ENCODE measurements around the gene TMCO4. TPM values are rescaled to one million over a fixed set of nuclear protein-coding genes. Genes with fewer than 3 reads are reported as not detected.

Gene TMCO4
- total RNA-seq, 1 donor from 2014 or later = 1.8 TPM

- TF ChIP-seq CTCF (IDR thresholded peaks at IDR 0.05; ENCODE audit: insufficient read depth, low read depth, low read length) = no peak
- no peak for TF ChIP-seq EZH2 (IDR thresholded peaks at IDR 0.05; ENCODE audit: insufficient read depth, low read length)
- peaks cover 6% of the 10 kb centered on the region for H3K36me3 Mint-ChIP-seq (ENCODE audit: low read depth, unreplicated experiment)
- H3K4me1 Mint-ChIP-seq (ENCODE audit: low read depth, unreplicated experiment) = peaks cover 6% of the 10 kb centered on the region
- H2AFZ ChIP-seq (ENCODE audit: low read depth, low read length) = no peak overlapping the region
- H3K27me3 ChIP-seq (ENCODE audit: insufficient read depth, low read length) = no peaks in the 10 kb centered on the region
- H3K9ac ChIP-seq (ENCODE audit: low read length) = peak overlapping the region; percentile 58
- no peak overlapping the region for H3K4me3 Mint-ChIP-seq (ENCODE audit: unreplicated experiment)
- DNase-seq (ENCODE audit: low read depth) (peak; percentile 83), FAIRE-seq (no peak)
- peaks cover 7% of the 10 kb centered on the region for H3K9me3 ChIP-seq (ENCODE audit: insufficient read depth, low read depth, low read length)
- peak overlapping the region; percentile 79 for H3K27ac ChIP-seq (ENCODE audit: low read depth, low read length)
- peaks cover 24% of the 10 kb centered on the region for H3K27me3 Mint-ChIP-seq (ENCODE audit: low read depth, unreplicated experiment)
- H3K36me3 ChIP-seq (ENCODE audit: insufficient read depth, low read length) = no peaks in the 10 kb centered on the region
- H3K4me1 ChIP-seq (ENCODE audit: insufficient read depth, low read length) = peaks cover 22% of the 10 kb centered on the region
- H3K9me3 Mint-ChIP-seq (ENCODE audit: unreplicated experiment) = no peaks in the 10 kb centered on the region
- H3K27ac Mint-ChIP-seq (ENCODE audit: unreplicated experiment) = no peak overlapping the region
- H4K20me1 ChIP-seq (ENCODE audit: insufficient read depth, low read length) = no peaks in the 10 kb centered on the region
- no peak overlapping the region for H3K4me3 ChIP-seq (ENCODE audit: insufficient read depth, low read depth, low read length)
- peak overlapping the region; percentile 71 for H3K4me2 ChIP-seq (ENCODE audit: low read length)
- H3K79me2 ChIP-seq (ENCODE audit: insufficient read depth, low read length) = no peaks in the 10 kb centered on the region
Measured at GRCh38 chr1:19734472-19734999, 65.2 kb downstream of the TMCO4 start.

- no peaks in the 10 kb centered on the region for H3K36me3 ChIP-seq (ENCODE audit: insufficient read depth, low read length)
- Mint-ChIP-seq H3K4me1 (ENCODE audit: low read depth, unreplicated experiment) (peaks cover 6% of the 10 kb centered on the region), H3K9me3 (ENCODE audit: unreplicated experiment) (no peaks in the 10 kb centered on the region), H3K27ac (ENCODE audit: unreplicated experiment) (no peak overlapping the region), H3K27me3 (ENCODE audit: low read depth, unreplicated experiment) (peaks cover 20% of the 10 kb centered on the region), H3K36me3 (ENCODE audit: low read depth, unreplicated experiment) (peaks cover 6% of the 10 kb centered on the region), H3K4me3 (ENCODE audit: unreplicated experiment) (no peak overlapping the region)
- FAIRE-seq (no peak), DNase-seq (ENCODE audit: low read depth) (peak; percentile 25)
- peaks cover 22% of the 10 kb centered on the region for H3K4me1 ChIP-seq (ENCODE audit: insufficient read depth, low read length)
- no peak overlapping the region for H3K27ac ChIP-seq (ENCODE audit: low read depth, low read length)
- no peaks in the 10 kb centered on the region for H4K20me1 ChIP-seq (ENCODE audit: insufficient read depth, low read length)
- no peaks in the 10 kb centered on the region for H3K27me3 ChIP-seq (ENCODE audit: insufficient read depth, low read length)
- H3K9ac ChIP-seq (ENCODE audit: low read length) = no peak overlapping the region
- H2AFZ ChIP-seq (ENCODE audit: low read depth, low read length) = no peak overlapping the region
- no peak overlapping the region for H3K4me3 ChIP-seq (ENCODE audit: insufficient read depth, low read depth, low read length)
- H3K79me2 ChIP-seq (ENCODE audit: insufficient read depth, low read length) = no peaks in the 10 kb centered on the region
- H3K4me2 ChIP-seq (ENCODE audit: low read length) = no peak overlapping the region
- no peak for TF ChIP-seq CTCF (IDR thresholded peaks at IDR 0.05; ENCODE audit: insufficient read depth, low read depth, low read length)
- TF ChIP-seq EZH2 (IDR thresholded peaks at IDR 0.05; ENCODE audit: insufficient read depth, low read length) = no peak
- H3K9me3 ChIP-seq (ENCODE audit: insufficient read depth, low read depth, low read length) = peaks cover 7% of the 10 kb centered on the region
Measured at GRCh38 chr1:19734056-19734455, 65.7 kb downstream of the TMCO4 start.

GRCh38 chr1:19733615-19734014 lies 66.1 kb downstream of the TMCO4 start:
- Histone ChIP-seq H3K27ac (ENCODE audit: low read depth, low read length) (no peak overlapping the region), H3K9ac (ENCODE audit: low read length) (no peak overlapping the region), H3K79me2 (ENCODE audit: insufficient read depth, low read length) (no peaks in the 10 kb centered on the region), H4K20me1 (ENCODE audit: insufficient read depth, low read length) (no peaks in the 10 kb centered on the region), H2AFZ (ENCODE audit: low read depth, low read length) (no peak overlapping the region), H3K4me2 (ENCODE audit: low read length) (no peak overlapping the region), H3K27me3 (ENCODE audit: insufficient read depth, low read length) (no peaks in the 10 kb centered on the region), H3K9me3 (ENCODE audit: insufficient read depth, low read depth, low read length) (peaks cover 7% of the 10 kb centered on the region), H3K4me1 (ENCODE audit: insufficient read depth, low read length) (peaks cover 22% of the 10 kb centered on the region), H3K4me3 (ENCODE audit: insufficient read depth, low read depth, low read length) (no peak overlapping the region), H3K36me3 (ENCODE audit: insufficient read depth, low read length) (no peaks in the 10 kb centered on the region)
- no peak overlapping the region for H3K27ac Mint-ChIP-seq (ENCODE audit: unreplicated experiment)
- FAIRE-seq (no peak), DNase-seq (ENCODE audit: low read depth) (no peak)
- H3K4me3 Mint-ChIP-seq (ENCODE audit: unreplicated experiment) = no peak overlapping the region
- peaks cover 3% of the 10 kb centered on the region for H3K36me3 Mint-ChIP-seq (ENCODE audit: low read depth, unreplicated experiment)
- no peaks in the 10 kb centered on the region for H3K9me3 Mint-ChIP-seq (ENCODE audit: unreplicated experiment)
- peaks cover 6% of the 10 kb centered on the region for H3K4me1 Mint-ChIP-seq (ENCODE audit: low read depth, unreplicated experiment)
- TF ChIP-seq CTCF (IDR thresholded peaks at IDR 0.05; ENCODE audit: insufficient read depth, low read depth, low read length) (no peak), EZH2 (IDR thresholded peaks at IDR 0.05; ENCODE audit: insufficient read depth, low read length) (no peak)
- H3K27me3 Mint-ChIP-seq (ENCODE audit: low read depth, unreplicated experiment) = peaks cover 18% of the 10 kb centered on the region
